Prostate gland (tissue), 2 donors: Measurements from ENCODE around the gene SMARCE1.

ENCODE experiments used
- POLR2A ChIP-seq: fragments of 450-650 bp; IDR thresholded peaks from one replicate; pipeline ENCODE4 v1.6.1; 2016; ENCODE audit warnings: antibody characterized with exemption, mild to moderate bottlenecking
- TF ChIP-seq, protein P1 (sequence below), 4 experiments: fragments of 200-600 bp in 2 of 4; fragments of 450-650 bp in 2 of 4; sonication (generic) in 2 of 4; IDR thresholded peaks; 1 replicate in 3 of 4; 2 replicates in 1 of 4; pipeline ENCODE4 v1.5.1; 2016 to 2019; ENCODE audit warnings: antibody characterized with exemption in 4 of 4, mild to moderate bottlenecking in 2 of 4, moderate library complexity in 2 of 4

DNA sequence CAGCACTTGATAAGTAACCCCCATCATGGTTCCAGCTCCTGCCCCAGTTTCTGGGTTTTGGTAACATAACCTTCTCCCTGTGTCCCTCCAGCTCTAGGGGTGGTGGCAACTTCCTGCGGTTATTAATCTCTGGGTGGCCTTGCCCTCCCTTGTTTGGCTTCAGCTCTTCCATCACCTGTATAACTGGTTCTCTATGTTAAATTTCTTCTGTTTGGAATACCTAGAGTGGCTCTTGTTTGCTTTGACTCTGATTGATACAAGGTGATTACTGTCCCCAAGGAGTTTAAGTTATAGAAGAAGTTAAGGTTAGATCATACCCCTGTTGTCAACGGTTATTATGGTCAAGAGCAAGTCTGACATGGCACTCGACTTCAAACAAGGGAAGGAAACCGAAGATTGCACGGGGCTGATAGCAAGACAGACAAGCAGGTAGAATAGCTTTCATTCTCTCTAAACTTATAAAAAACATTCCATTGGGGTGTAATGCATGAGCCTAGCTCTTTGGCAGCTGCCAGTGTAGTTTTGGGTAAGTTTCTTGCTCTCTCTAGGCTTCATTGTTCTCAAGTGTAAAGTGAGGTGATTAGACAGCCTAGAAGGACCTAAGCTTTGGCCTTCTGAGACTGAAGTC is 71.4 kb downstream of the SMARCE1 start:
- TF ChIP-seq, protein P1, sequence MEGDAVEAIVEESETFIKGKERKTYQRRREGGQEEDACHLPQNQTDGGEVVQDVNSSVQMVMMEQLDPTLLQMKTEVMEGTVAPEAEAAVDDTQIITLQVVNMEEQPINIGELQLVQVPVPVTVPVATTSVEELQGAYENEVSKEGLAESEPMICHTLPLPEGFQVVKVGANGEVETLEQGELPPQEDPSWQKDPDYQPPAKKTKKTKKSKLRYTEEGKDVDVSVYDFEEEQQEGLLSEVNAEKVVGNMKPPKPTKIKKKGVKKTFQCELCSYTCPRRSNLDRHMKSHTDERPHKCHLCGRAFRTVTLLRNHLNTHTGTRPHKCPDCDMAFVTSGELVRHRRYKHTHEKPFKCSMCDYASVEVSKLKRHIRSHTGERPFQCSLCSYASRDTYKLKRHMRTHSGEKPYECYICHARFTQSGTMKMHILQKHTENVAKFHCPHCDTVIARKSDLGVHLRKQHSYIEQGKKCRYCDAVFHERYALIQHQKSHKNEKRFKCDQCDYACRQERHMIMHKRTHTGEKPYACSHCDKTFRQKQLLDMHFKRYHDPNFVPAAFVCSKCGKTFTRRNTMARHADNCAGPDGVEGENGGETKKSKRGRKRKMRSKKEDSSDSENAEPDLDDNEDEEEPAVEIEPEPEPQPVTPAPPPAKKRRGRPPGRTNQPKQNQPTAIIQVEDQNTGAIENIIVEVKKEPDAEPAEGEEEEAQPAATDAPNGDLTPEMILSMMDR (IDR thresholded peaks at IDR 0.05): no peak
- TF ChIP-seq POLR2A: no peak
